Prostate gland (tissue), 2 donors: Measurements from ENCODE around the gene SCN1A.

Source experiments
- POLR2A ChIP-seq: fragments of 450-650 bp; IDR thresholded peaks from one replicate; pipeline ENCODE4 v1.6.1; 2016; ENCODE audit warnings: antibody characterized with exemption, mild to moderate bottlenecking
- POLR2AphosphoS5 ChIP-seq: sonication (generic); formaldehyde crosslinking; IDR thresholded peaks from one replicate; pipeline ENCODE4 v1.6.1; 2017; ENCODE audit warnings: antibody characterized with exemption
- TF ChIP-seq, protein P1 (sequence below), 4 experiments: fragments of 200-600 bp in 2 of 4; fragments of 450-650 bp in 2 of 4; sonication (generic) in 2 of 4; IDR thresholded peaks; 1 replicate in 3 of 4; 2 replicates in 1 of 4; pipeline ENCODE4 v1.5.1; 2016 to 2019; ENCODE audit warnings: antibody characterized with exemption in 4 of 4, mild to moderate bottlenecking in 2 of 4, moderate library complexity in 2 of 4

DNA sequence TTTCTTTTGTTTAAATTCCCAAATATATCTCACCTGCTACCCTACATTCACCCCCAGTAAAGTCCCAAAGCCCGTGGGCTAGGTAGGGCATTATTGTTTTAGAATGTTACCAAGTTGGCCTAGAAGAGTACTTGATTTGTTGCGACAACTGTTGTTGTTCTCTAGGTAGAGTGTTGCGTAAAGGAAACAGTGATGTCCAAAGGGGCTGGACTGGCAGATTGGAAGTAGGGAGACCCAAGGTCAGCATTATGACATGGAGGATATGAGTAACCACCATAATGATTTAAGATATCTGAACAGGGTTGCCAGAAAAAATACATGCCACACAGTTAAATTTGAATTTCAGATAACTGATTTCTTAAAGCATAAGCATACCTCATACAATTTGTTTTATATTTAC lies 39.2 kb downstream of the SCN1A start:
- no peak for TF ChIP-seq POLR2AphosphoS5
- TF ChIP-seq, protein P1, sequence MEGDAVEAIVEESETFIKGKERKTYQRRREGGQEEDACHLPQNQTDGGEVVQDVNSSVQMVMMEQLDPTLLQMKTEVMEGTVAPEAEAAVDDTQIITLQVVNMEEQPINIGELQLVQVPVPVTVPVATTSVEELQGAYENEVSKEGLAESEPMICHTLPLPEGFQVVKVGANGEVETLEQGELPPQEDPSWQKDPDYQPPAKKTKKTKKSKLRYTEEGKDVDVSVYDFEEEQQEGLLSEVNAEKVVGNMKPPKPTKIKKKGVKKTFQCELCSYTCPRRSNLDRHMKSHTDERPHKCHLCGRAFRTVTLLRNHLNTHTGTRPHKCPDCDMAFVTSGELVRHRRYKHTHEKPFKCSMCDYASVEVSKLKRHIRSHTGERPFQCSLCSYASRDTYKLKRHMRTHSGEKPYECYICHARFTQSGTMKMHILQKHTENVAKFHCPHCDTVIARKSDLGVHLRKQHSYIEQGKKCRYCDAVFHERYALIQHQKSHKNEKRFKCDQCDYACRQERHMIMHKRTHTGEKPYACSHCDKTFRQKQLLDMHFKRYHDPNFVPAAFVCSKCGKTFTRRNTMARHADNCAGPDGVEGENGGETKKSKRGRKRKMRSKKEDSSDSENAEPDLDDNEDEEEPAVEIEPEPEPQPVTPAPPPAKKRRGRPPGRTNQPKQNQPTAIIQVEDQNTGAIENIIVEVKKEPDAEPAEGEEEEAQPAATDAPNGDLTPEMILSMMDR (IDR thresholded peaks at IDR 0.05) = no peak
- TF ChIP-seq POLR2A = no peak
